Measurements from ENCODE around the gene HECTD4. TPM values are rescaled to one million over a fixed set of nuclear protein-coding genes. Genes with fewer than 3 reads are reported as not detected.

The HECTD4 gene
- total and polyA plus RNA-seq, 2 donors (not counting 1 experiment from before 2014, with no cell fraction given) = 46.4 to 92.2 TPM

GRCh38 chr12:112294793-112295192, 87.4 kb downstream of the HECTD4 start:
- no peaks in the 10 kb centered on the region for H3K27me3 Mint-ChIP-seq
- intact Hi-C loops (cut with micrococcal nuclease) = loop anchor here (5.0 kb wide), 1 partner anchor 93 kb away; no protein-coding TSS in a partner anchor
- no peaks in the 10 kb centered on the region for H3K9me3 ChIP-seq (ENCODE audit: control extremely low read depth in 1 of 3, control insufficient read depth in 2 of 3, insufficient read depth in 1 of 3, low read length in 2 of 3)
- no peak overlapping the region for H3K4me3 ChIP-seq (ENCODE audit: control extremely low read depth in 1 of 5, extremely low read depth in 1 of 5, insufficient read depth in 1 of 5, low read depth in 2 of 5, low read length in 4 of 5)
- H3K4me1 ChIP-seq (ENCODE audit: control insufficient read depth in 2 of 2, insufficient read depth in 2 of 2, low read length in 2 of 2) = no peaks in the 10 kb centered on the region
- H3K4me1 Mint-ChIP-seq = no peaks in the 10 kb centered on the region
- no peak for ATAC-seq (ENCODE audit: low read depth)
- no peak overlapping the region for H2AFZ ChIP-seq (ENCODE audit: insufficient read depth, low read depth, low read length, poor library complexity, severe bottlenecking)
- DNase-seq = peak; percentile 26
- peaks cover 0 to 31% of the 10 kb centered on the region in 2 experiments for H3K36me3 ChIP-seq (replicated peaks in 1 of 2; ENCODE audit: control extremely low read depth in 1 of 2, control insufficient read depth in 1 of 2, extremely low read depth in 1 of 2, insufficient read depth in 2 of 2, low read length in 1 of 2)
- no peak overlapping the region for H3K9ac ChIP-seq (ENCODE audit: low read length)
- H3K4me2 ChIP-seq (replicated peaks; ENCODE audit: low read depth, low read length, poor library complexity, severe bottlenecking) = no peak overlapping the region
- no peak overlapping the region for H3K27ac ChIP-seq (ENCODE audit: low read length in 2 of 2)
- POLR2A ChIA-PET = interaction anchor here (0.7 kb wide), 1 partner anchor 495 kb away, joined by 5 read pairs; no protein-coding TSS in a partner anchor
- no CpG with 5 or more reads among the region's 9 CpGs for WGBS (ENCODE audit: insufficient coverage)
- H3K9me3 Mint-ChIP-seq (ENCODE audit: insufficient read depth) = no peaks in the 10 kb centered on the region
- H3K27me3 ChIP-seq (replicated peaks in 1 of 4; ENCODE audit: control extremely low read depth in 1 of 4, control insufficient read depth in 3 of 4, insufficient read depth in 4 of 4, low read length in 3 of 4) = no peaks in the 10 kb centered on the region
- peaks cover 7% of the 10 kb centered on the region for H4K20me1 ChIP-seq (ENCODE audit: control insufficient read depth, insufficient read depth, low read length, poor library complexity, severe bottlenecking)
- H3K27ac Mint-ChIP-seq = no peak overlapping the region
- no peak for TF ChIP-seq EZH2 (IDR thresholded peaks at IDR 0.05; ENCODE audit: borderline replicate concordance, insufficient read depth, low read depth, low read length, poor library complexity, severe bottlenecking)
- CTCF ChIA-PET = interaction anchor here (0.8 to 1.9 kb wide), 3 partner anchors 8 to 92 kb away, joined by 4 to 12 read pairs (median 4); no protein-coding TSS in a partner anchor
- H3K4me3 Mint-ChIP-seq = no peak overlapping the region
- H3K79me2 ChIP-seq (ENCODE audit: control insufficient read depth, insufficient read depth, low read length) = peaks cover 17% of the 10 kb centered on the region

- Histone ChIP-seq H3K27ac (ENCODE audit: low read length in 2 of 2) (no peak overlapping the region), H3K79me2 (ENCODE audit: control insufficient read depth, insufficient read depth, low read length) (peaks cover 16% of the 10 kb centered on the region), H4K20me1 (ENCODE audit: control insufficient read depth, insufficient read depth, low read length, poor library complexity, severe bottlenecking) (peaks cover 12% of the 10 kb centered on the region), H3K4me2 (replicated peaks; ENCODE audit: low read depth, low read length, poor library complexity, severe bottlenecking) (no peak overlapping the region), H3K4me3 (ENCODE audit: control extremely low read depth in 1 of 5, extremely low read depth in 1 of 5, insufficient read depth in 1 of 5, low read depth in 2 of 5, low read length in 4 of 5) (no peak overlapping the region), H3K9me3 (ENCODE audit: control extremely low read depth in 1 of 3, control insufficient read depth in 2 of 3, insufficient read depth in 1 of 3, low read length in 2 of 3) (peaks cover 0 to 9% (median 2%) of the 10 kb centered on the region in 3 donors), H3K9ac (ENCODE audit: low read length) (no peak overlapping the region), H3K4me1 (ENCODE audit: control insufficient read depth in 2 of 2, insufficient read depth in 2 of 2, low read length in 2 of 2) (no peaks in the 10 kb centered on the region), H2AFZ (ENCODE audit: insufficient read depth, low read depth, low read length, poor library complexity, severe bottlenecking) (no peak overlapping the region), H3K27me3 (replicated peaks in 1 of 4; ENCODE audit: control extremely low read depth in 1 of 4, control insufficient read depth in 3 of 4, insufficient read depth in 4 of 4, low read length in 3 of 4) (no peaks in the 10 kb centered on the region), H3K36me3 (replicated peaks in 1 of 2; ENCODE audit: control extremely low read depth in 1 of 2, control insufficient read depth in 1 of 2, extremely low read depth in 1 of 2, insufficient read depth in 2 of 2, low read length in 1 of 2) (peaks cover 0 to 22% of the 10 kb centered on the region in 2 experiments)
- POLR2A ChIA-PET = no interaction called here
- Mint-ChIP-seq H3K27me3 (no peaks in the 10 kb centered on the region), H3K27ac (no peak overlapping the region), H3K4me3 (no peak overlapping the region), H3K9me3 (ENCODE audit: insufficient read depth) (no peaks in the 10 kb centered on the region), H3K4me1 (no peaks in the 10 kb centered on the region)
- intact Hi-C loops (cut with micrococcal nuclease) = no loop called here
- DNase-seq (no peak), ATAC-seq (ENCODE audit: low read depth) (no peak)
- TF ChIP-seq CTCF (IDR thresholded peaks at IDR 0.05) = no peak
- WGBS (ENCODE audit: insufficient coverage) = 100% methylated on average over 1 of the region's 1 CpG
- CTCF ChIA-PET = interaction anchor here (0.6 kb wide), 1 partner anchor 384 kb away, joined by 3 read pairs; no protein-coding TSS in a partner anchor
These were observed 93.6 kb downstream of the HECTD4 start for GRCh38 chr12:112288638-112289037.

Data from B cell (primary cell).